Breast epithelium (tissue), 3 donors: ENCODE results near the gene MOSMO.

Experiments used
- CTCF ChIP-seq, 3 donors: fragments of 450-650 bp; IDR thresholded peaks; one replicate each; pipeline ENCODE4 v1.5.1; 2016 to 2017; ENCODE audit warnings: antibody characterized with exemption in 3 of 3, mild to moderate bottlenecking in 3 of 3, moderate library complexity in 3 of 3
- POLR2AphosphoS5 ChIP-seq, 3 donors: sonication (generic); formaldehyde crosslinking; IDR thresholded peaks; one replicate each; pipeline ENCODE4 v1.6.1; 2017; ENCODE audit warnings: antibody characterized with exemption in 3 of 3

- TF ChIP-seq CTCF (IDR thresholded peaks at IDR 0.05) = no peak
- no peak for TF ChIP-seq POLR2AphosphoS5 (IDR thresholded peaks at IDR 0.05)
Measured at GRCh38 chr16:22088642-22089041, 80.7 kb downstream of the MOSMO start.
